22Rv1 (cell line): ENCODE results near the gene ACOT4.

Source experiments
- ZFX ChIP-seq: fragments of 450-650 bp; IDR thresholded peaks from 2 replicates; pipeline ENCODE4 v1.6.1; 2017; ENCODE audit warnings: antibody characterized with exemption, borderline replicate concordance
- TF ChIP-seq, protein P1 (sequence below): fragments of 450-650 bp; IDR thresholded peaks from 2 replicates; pipeline ENCODE4 v1.5.1; 2017; ENCODE audit warnings: mild to moderate bottlenecking

DNA sequence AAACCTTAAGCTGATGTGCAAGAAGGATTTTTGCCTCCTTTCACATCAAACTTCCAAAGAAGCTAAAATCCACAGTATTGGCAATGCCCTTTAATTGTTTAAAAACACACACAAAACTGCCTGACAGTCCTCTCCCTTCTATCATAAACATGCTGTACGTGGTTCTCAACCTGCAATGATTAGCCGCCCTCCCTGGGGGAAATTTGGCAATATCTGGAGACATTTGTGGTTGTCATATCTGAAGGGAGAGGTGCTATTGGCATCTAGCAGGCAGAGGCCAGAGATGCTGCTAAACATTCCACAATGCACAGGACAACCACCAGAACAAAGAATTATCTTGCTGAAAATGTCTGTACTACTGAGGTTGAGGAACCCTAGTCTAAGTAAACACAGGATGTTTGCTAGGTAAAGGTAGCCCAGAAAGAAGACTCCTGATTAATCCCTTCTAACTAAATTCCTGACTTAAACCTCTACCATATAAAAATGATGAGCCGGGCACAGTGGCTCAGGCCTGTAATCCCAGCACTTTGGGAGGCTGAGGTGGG lies 21.8 kb downstream of the ACOT4 start:
- TF ChIP-seq, protein P1, sequence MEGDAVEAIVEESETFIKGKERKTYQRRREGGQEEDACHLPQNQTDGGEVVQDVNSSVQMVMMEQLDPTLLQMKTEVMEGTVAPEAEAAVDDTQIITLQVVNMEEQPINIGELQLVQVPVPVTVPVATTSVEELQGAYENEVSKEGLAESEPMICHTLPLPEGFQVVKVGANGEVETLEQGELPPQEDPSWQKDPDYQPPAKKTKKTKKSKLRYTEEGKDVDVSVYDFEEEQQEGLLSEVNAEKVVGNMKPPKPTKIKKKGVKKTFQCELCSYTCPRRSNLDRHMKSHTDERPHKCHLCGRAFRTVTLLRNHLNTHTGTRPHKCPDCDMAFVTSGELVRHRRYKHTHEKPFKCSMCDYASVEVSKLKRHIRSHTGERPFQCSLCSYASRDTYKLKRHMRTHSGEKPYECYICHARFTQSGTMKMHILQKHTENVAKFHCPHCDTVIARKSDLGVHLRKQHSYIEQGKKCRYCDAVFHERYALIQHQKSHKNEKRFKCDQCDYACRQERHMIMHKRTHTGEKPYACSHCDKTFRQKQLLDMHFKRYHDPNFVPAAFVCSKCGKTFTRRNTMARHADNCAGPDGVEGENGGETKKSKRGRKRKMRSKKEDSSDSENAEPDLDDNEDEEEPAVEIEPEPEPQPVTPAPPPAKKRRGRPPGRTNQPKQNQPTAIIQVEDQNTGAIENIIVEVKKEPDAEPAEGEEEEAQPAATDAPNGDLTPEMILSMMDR: no peak
- no peak for TF ChIP-seq ZFX
